HepG2 (cell line): Measurements from ENCODE around the gene AARSD1. TPM values are rescaled to one million over a fixed set of nuclear protein-coding genes. Genes with fewer than 3 reads are reported as not detected.
A peak's percentile ranks its signal among the peaks of the same experiment; 100 is the strongest.

Experiments
- IRF9 ChIP-seq: sonication (generic); formaldehyde crosslinking; IDR thresholded peaks from 2 replicates; pipeline ENCODE4 v1.8.0; 2022; ENCODE audit warnings: missing genetic modification reagents, mild to moderate bottlenecking, borderline replicate concordance
- KLF16 ChIP-seq, 2 experiments: sonication (generic) in 1 of 2; formaldehyde crosslinking in 1 of 2; IDR thresholded peaks; 2 replicates each; pipeline versions ENCODE4 v1.6.1 to v1.8.0; 2016 to 2023; ENCODE audit warnings: missing genetic modification reagents in 2 of 2, missing compliant biosample characterization in 1 of 2
- LCORL ChIP-seq, 2 experiments: fragments of 450-650 bp in 1 of 2; sonication (generic) in 1 of 2; formaldehyde crosslinking in 1 of 2; IDR thresholded peaks; 2 replicates each; pipeline versions ENCODE4 v1.5.0 to v1.6.1; 2017 to 2020; ENCODE audit warnings: antibody characterized with exemption in 1 of 2, missing genetic modification reagents in 1 of 2
- MIER2 ChIP-seq: IDR thresholded peaks from 2 replicates; pipeline ENCODE4 v1.6.1; 2016; ENCODE audit warnings: missing biosample characterization, missing genetic modification reagents
- NRL ChIP-seq: sonication (generic); formaldehyde crosslinking; IDR thresholded peaks from 2 replicates; pipeline ENCODE4 v1.5.0; 2020; ENCODE audit warnings: missing genetic modification reagents, mild to moderate bottlenecking, moderate library complexity, borderline replicate concordance
- PAF1 ChIP-seq: IDR thresholded peaks from 2 replicates; pipeline ENCODE4 v1.6.1; 2016; ENCODE audit warnings: missing genetic modification reagents, missing compliant biosample characterization
- RFXAP ChIP-seq: sonication (generic); formaldehyde crosslinking; IDR thresholded peaks from 2 replicates; pipeline ENCODE4 v1.4.0; 2020; ENCODE audit warnings: missing genetic modification reagents, borderline replicate concordance
- ZC3H4 ChIP-seq: sonication (generic); formaldehyde crosslinking; IDR thresholded peaks from 2 replicates; pipeline ENCODE4 v1.4.0; 2020; ENCODE audit warnings: missing genetic modification reagents, borderline replicate concordance
- ZMYM3 ChIP-seq: sonication (generic); formaldehyde crosslinking; IDR thresholded peaks from 2 replicates; pipeline ENCODE4 v1.5.1; 2020; ENCODE audit warnings: mild to moderate bottlenecking, missing genetic modification reagents
- ZNF225 ChIP-seq: sonication (generic); formaldehyde crosslinking; IDR thresholded peaks from 2 replicates; pipeline ENCODE4 v1.4.0; 2020; ENCODE audit warnings: mild to moderate bottlenecking, missing genetic modification reagents
- ZNF607 ChIP-seq: sonication (generic); formaldehyde crosslinking; IDR thresholded peaks from 2 replicates; pipeline ENCODE4 v1.5.1; 2020; ENCODE audit warnings: missing genetic modification reagents, mild to moderate bottlenecking, borderline replicate concordance
- ZNF670 ChIP-seq: sonication (generic); formaldehyde crosslinking; IDR thresholded peaks from 2 replicates; pipeline ENCODE4 v1.8.0; 2022; ENCODE audit warnings: mild to moderate bottlenecking, missing genetic modification reagents, borderline replicate concordance
- ZNF816 ChIP-seq: sonication (generic); formaldehyde crosslinking; IDR thresholded peaks from 2 replicates; pipeline ENCODE4 v1.8.0; 2022; ENCODE audit warnings: missing genetic modification reagents, mild to moderate bottlenecking, borderline replicate concordance
- polyA plus RNA-seq, 8 experiments: library from polyadenylated mRNA; depleted of rRNA in 3 of 8; stranded (reverse) in 7 of 8; unstranded in 1 of 8; fragments of >200 nt; fragmentation: Illumina TruSeq in 4 of 8; extraction: Trizol in 4 of 8; gene quantifications; 2 replicates each; pipeline versions ENCODE4 v1.2.1 to v1.2.3, GENCODE V29; 2011 to 2016; ENCODE audit warnings: low read depth in 4 of 8, missing spikeins in 1 of 8, mixed read lengths in 1 of 8; ENCODE audit not compliant: insufficient read depth in 1 of 8
- total RNA-seq, 5 experiments: library from RNA; depleted of rRNA; stranded (reverse); fragments of >200 nt; fragmentation: Illumina TruSeq; extraction: Trizol; gene quantifications; 2 replicates each; pipeline ENCODE4 v1.2.3, GENCODE V29; 2016; ENCODE audit warnings: low read depth in 1 of 5
- TF ChIP-seq, protein P1 (sequence below), 2 experiments: sonication (generic) in 1 of 2; formaldehyde crosslinking in 1 of 2; IDR thresholded peaks; 2 replicates each; pipeline versions ENCODE4 v1.6.1 to v1.9.0; 2014 to 2022; ENCODE audit warnings: antibody characterized with exemption in 1 of 2, borderline replicate concordance in 1 of 2, inconsistent platforms in 1 of 2, low read depth in 1 of 2, missing genetic modification reagents in 1 of 2
- TF ChIP-seq, protein P2 (sequence below): IDR thresholded peaks from 2 replicates; pipeline ENCODE4 v1.6.1; 2016; ENCODE audit warnings: mild to moderate bottlenecking, missing biosample characterization, missing genetic modification reagents

The AARSD1 gene
- total and polyA plus RNA-seq, 2 of the 13 experiments (the other 11 are each of a cell fraction or from before 2014, with no cell fraction given): 24.7 to 29.3 TPM

GRCh38 chr17:43006639-43007551 lies 42.6 kb upstream of the AARSD1 start, which contains the start of gene IFI35 (continued):
- TF ChIP-seq ZNF816 (peak; percentile 76; the same call in 1 of the 2 replicates), ZNF607 (CRISPR knock-in tag) (no peak; the same call in 1 of the 2 replicates), ZMYM3 (peak; percentile 87), KLF16 (CRISPR knock-in tag; IDR thresholded peaks at IDR 0.05) (peak in 1 of 2 experiments; percentile 41; a peak in 2 of 4 replicates), IRF9 (CRISPR knock-in tag) (no peak; the same call in none of the 2 replicates), LCORL (IDR thresholded peaks at IDR 0.05) (no peak), LCORL (CRISPR knock-in tag; IDR thresholded peaks at IDR 0.05) (peak; percentile 45; the same call in 1 of the 2 replicates), NRL (CRISPR knock-in tag) (peak; percentile 85), ZC3H4 (no peak), ZNF225 (CRISPR knock-in tag) (no peak), ZNF670 (CRISPR knock-in tag) (peak; percentile 57; the same call in 1 of the 2 replicates), RFXAP (CRISPR knock-in tag) (peak; percentile 64; the same call in 1 of the 2 replicates), MIER2 (no peak), PAF1 (CRISPR knock-in tag) (0 out of 2 replicates have a peak, but pooled peaks have one; percentile 37)
- TF ChIP-seq, protein P1, sequence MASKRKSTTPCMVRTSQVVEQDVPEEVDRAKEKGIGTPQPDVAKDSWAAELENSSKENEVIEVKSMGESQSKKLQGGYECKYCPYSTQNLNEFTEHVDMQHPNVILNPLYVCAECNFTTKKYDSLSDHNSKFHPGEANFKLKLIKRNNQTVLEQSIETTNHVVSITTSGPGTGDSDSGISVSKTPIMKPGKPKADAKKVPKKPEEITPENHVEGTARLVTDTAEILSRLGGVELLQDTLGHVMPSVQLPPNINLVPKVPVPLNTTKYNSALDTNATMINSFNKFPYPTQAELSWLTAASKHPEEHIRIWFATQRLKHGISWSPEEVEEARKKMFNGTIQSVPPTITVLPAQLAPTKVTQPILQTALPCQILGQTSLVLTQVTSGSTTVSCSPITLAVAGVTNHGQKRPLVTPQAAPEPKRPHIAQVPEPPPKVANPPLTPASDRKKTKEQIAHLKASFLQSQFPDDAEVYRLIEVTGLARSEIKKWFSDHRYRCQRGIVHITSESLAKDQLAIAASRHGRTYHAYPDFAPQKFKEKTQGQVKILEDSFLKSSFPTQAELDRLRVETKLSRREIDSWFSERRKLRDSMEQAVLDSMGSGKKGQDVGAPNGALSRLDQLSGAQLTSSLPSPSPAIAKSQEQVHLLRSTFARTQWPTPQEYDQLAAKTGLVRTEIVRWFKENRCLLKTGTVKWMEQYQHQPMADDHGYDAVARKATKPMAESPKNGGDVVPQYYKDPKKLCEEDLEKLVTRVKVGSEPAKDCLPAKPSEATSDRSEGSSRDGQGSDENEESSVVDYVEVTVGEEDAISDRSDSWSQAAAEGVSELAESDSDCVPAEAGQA (IDR thresholded peaks at IDR 0.05; ENCODE audit: low read depth): no peak
- TF ChIP-seq, protein P1 (CRISPR knock-in tag; IDR thresholded peaks at IDR 0.05; ENCODE audit: borderline replicate concordance): no peak
- TF ChIP-seq, protein P2, sequence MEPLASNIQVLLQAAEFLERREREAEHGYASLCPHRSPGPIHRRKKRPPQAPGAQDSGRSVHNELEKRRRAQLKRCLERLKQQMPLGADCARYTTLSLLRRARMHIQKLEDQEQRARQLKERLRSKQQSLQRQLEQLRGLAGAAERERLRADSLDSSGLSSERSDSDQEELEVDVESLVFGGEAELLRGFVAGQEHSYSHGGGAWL (CRISPR knock-in tag): peak; percentile 52
